GM19328 (cell line): ENCODE results near the gene KLHL6.
"Not testable (repeated sequence)": the region's sequence is repeated elsewhere in the genome, so short reads cannot be mapped to it uniquely, and the experiment has no call there.

Experiments
- ATAC-seq: cut with Tn5 transposase; IDR thresholded peaks from one replicate; pipeline ENCODE4 v1.9.1; 2021; ENCODE audit warnings: mild to moderate bottlenecking, moderate library complexity; ENCODE audit not compliant: unreplicated experiment

Gene KLHL6

GRCh38 chr3:183533412-183534132, 21.9 kb downstream of the KLHL6 start:
- ATAC-seq = no peak

GRCh38 chr3:183532620-183533411, 22.7 kb downstream of the KLHL6 start:
- ATAC-seq = no peak

- ATAC-seq = no peak
These were observed 25.8 kb downstream of the KLHL6 start for GRCh38 chr3:183529717-183530116.

GRCh38 chr3:183529185-183529584, 26.3 kb downstream of the KLHL6 start:
- no peak for ATAC-seq

GRCh38 chr3:183528758-183529157, 26.7 kb downstream of the KLHL6 start:
- not testable (repeated sequence) for ATAC-seq

GRCh38 chr3:183527428-183528379, 27.8 kb downstream of the KLHL6 start:
- ATAC-seq = peak; percentile 80

- no peak for ATAC-seq
These were observed 28.6 kb downstream of the KLHL6 start for GRCh38 chr3:183526838-183527427.

GRCh38 chr3:183524476-183524875, 31.0 kb downstream of the KLHL6 start:
- ATAC-seq = no peak

GRCh38 chr3:183520741-183521556, 34.6 kb downstream of the KLHL6 start:
- not testable (repeated sequence) for ATAC-seq

GRCh38 chr3:183520295-183520694, 35.2 kb downstream of the KLHL6 start:
- ATAC-seq = not testable (repeated sequence)

GRCh38 chr3:183519891-183520290, 35.6 kb downstream of the KLHL6 start:
- no peak for ATAC-seq

- ATAC-seq = no peak
These were observed 36.8 kb downstream of the KLHL6 start for GRCh38 chr3:183518491-183519251.

- no peak for ATAC-seq
These were observed 37.9 kb downstream of the KLHL6 start for GRCh38 chr3:183517607-183518006.

- peak; percentile 65 for ATAC-seq
These were observed 39.3 kb downstream of the KLHL6 start for GRCh38 chr3:183515968-183516851.

- no peak for ATAC-seq
These were observed 41.5 kb downstream of the KLHL6 start for GRCh38 chr3:183514021-183514420.

- no peak for ATAC-seq
These were observed 42.3 kb downstream of the KLHL6 start for GRCh38 chr3:183513046-183513706.

- ATAC-seq = not testable (repeated sequence)
These were observed 44.0 kb downstream of the KLHL6 start for GRCh38 chr3:183511286-183512131.
